GM18499 (cell line): ENCODE results near the gene MYO16.

Experiments used
- ATAC-seq: cut with Tn5 transposase; IDR thresholded peaks from one replicate; pipeline ENCODE4 v1.9.1; 2021; ENCODE audit warnings: moderate number of reproducible peaks; ENCODE audit not compliant: insufficient read depth, unreplicated experiment

MYO16 gene

GRCh38 chr13:109246001-109246400 lies 616.6 kb downstream of the MYO16 start:
- no peak for ATAC-seq

- no peak for ATAC-seq
Measured at GRCh38 chr13:109249780-109250528, 620.5 kb downstream of the MYO16 start.

GRCh38 chr13:109251956-109252355 lies 622.5 kb downstream of the MYO16 start:
- no peak for ATAC-seq

GRCh38 chr13:109253316-109253715 lies 623.9 kb downstream of the MYO16 start:
- no peak for ATAC-seq

GRCh38 chr13:109254274-109254673 lies 624.9 kb downstream of the MYO16 start:
- no peak for ATAC-seq

- ATAC-seq: no peak
Measured at GRCh38 chr13:109255141-109255856, 625.9 kb downstream of the MYO16 start.

- ATAC-seq: no peak
Measured at GRCh38 chr13:109256866-109257760, 627.7 kb downstream of the MYO16 start.
